Stomach (tissue), 9 donors: ENCODE results near the gene LMOD2. TPM values are rescaled to one million over a fixed set of nuclear protein-coding genes. Genes with fewer than 3 reads are reported as not detected.

Experiments
- DNase-seq, 2 donors: peaks; one replicate each; pipeline versions ENCODE4 v3.0.0 to v3.0.0-alpha.2; 2013 to 2019
- H3K27ac ChIP-seq, 5 donors: fragments of 200-600 bp in 4 of 5; sonication (generic) in 4 of 5; one replicate each; pipeline ENCODE4 v1.5.1; 2013 to 2019; ENCODE audit warnings: mild to moderate bottlenecking in 1 of 5, moderate library complexity in 1 of 5
- H3K27me3 ChIP-seq, 3 donors: fragments of 200-600 bp; sonication (generic); one replicate each; pipeline ENCODE4 v1.5.1; 2017 to 2019; ENCODE audit warnings: mixed run types in 1 of 3
- H3K36me3 ChIP-seq, 4 donors: fragments of 200-600 bp; sonication (generic); 1 replicate in 3 of 4; 2 replicates in 1 of 4; pipeline ENCODE4 v1.5.1; 2016 to 2019
- H3K4me1 ChIP-seq, 4 donors: fragments of 200-600 bp; sonication (generic); one replicate each; pipeline ENCODE4 v1.5.1; 2016 to 2019
- H3K4me3 ChIP-seq, 4 donors: fragments of 200-600 bp; sonication (generic) in 3 of 4; one replicate each; pipeline ENCODE4 v1.5.1; 2016 to 2019; ENCODE audit warnings: mild to moderate bottlenecking in 1 of 4
- H3K9me3 ChIP-seq, 4 donors: fragments of 200-600 bp; sonication (generic); one replicate each; pipeline ENCODE4 v1.5.1; 2016 to 2019
- EP300 ChIP-seq: sonication (generic); formaldehyde crosslinking; IDR thresholded peaks from one replicate; pipeline ENCODE4 v1.6.1; 2017; ENCODE audit warnings: antibody characterized with exemption
- POLR2A ChIP-seq, 4 donors: fragments of 450-650 bp; IDR thresholded peaks; one replicate each; pipeline ENCODE4 v1.6.1; 2016; ENCODE audit warnings: antibody characterized with exemption in 4 of 4, control low read depth in 2 of 4, mild to moderate bottlenecking in 1 of 4, moderate library complexity in 1 of 4
- POLR2AphosphoS5 ChIP-seq, 3 donors: sonication (generic); formaldehyde crosslinking; IDR thresholded peaks; one replicate each; pipeline ENCODE4 v1.6.1; 2016; ENCODE audit warnings: antibody characterized with exemption in 3 of 3
- WGBS, 5 donors: extraction: QIAGEN DNeasy Blood & Tissue Kit in 3 of 5; methylation state at CpG; one replicate each; pipeline versions ENCODE4 v1.1.5 to v1.1.7; 2013 to 2018; 5-methylcytosine and 5-hydroxymethylcytosine counted together
- intact Hi-C: fragments of 100-400 bp; cut with DNase I; formaldehyde crosslinking; loops from one replicate; pipeline ENCODE4 v1.15.1; 2023; ENCODE audit warnings: low total_unique reads
- polyA plus RNA-seq, 3 donors: library from polyadenylated mRNA; stranded (reverse); fragments of 200-250 nt; gene quantifications; one replicate each; pipeline ENCODE4 v1.2.3, GENCODE V29; 2013
- total RNA-seq, 5 donors: library from RNA; depleted of rRNA; stranded (reverse); fragments of >200 nt; gene quantifications; one replicate each; pipeline versions ENCODE4 v1.1.0 to v1.2.3, GENCODE V29; 2014 to 2016
- TF ChIP-seq, protein P1 (sequence below), 7 experiments: fragments of 450-650 bp in 4 of 7; fragments of 200-600 bp in 3 of 7; sonication (generic) in 3 of 7; IDR thresholded peaks; one replicate each; pipeline ENCODE4 v1.5.1; 2016 to 2019; ENCODE audit warnings: antibody characterized with exemption in 7 of 7, control low read depth in 2 of 7, mild to moderate bottlenecking in 1 of 7
- donor health status: healthy with polysubstance abuse.
- donor health status: Bipolar disorder and iron deficiency.
- donor health status: healthy.

Gene LMOD2
- total and polyA plus RNA-seq, 8 donors = 0.05 to 0.46 (median 0.12) TPM; not detected in 5

DNA sequence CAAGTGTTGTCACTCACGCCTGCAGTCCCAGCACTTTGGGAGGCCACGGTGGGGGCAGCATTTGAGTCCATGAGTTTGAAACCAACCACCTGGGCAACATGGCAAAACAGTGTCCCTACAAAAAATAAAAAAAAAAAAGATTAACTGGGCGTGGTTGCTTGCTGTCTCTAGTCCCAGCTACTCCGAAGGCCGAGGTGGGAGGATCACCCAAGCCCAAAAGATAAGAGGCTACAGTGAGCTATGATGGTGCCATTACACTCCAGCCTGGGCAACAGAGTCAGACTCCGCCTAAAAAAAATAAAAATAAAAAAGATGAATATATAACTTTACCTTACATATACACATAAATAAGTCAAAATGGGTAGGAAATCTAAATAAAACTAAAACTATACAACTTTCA is 2.5 kb upstream of the LMOD2 start:
- H3K36me3 ChIP-seq = no peaks in the 10 kb centered on the region
- DNase-seq = no peak
- no peaks in the 10 kb centered on the region for H3K9me3 ChIP-seq
- no peaks in the 10 kb centered on the region for H3K4me1 ChIP-seq
- 78 to 86% (median 83%) methylated on average over 6 of the region's 6 CpGs for WGBS, 5 donors
- intact Hi-C loops = no loop called here
- no peak for TF ChIP-seq EP300
- TF ChIP-seq, protein P1, sequence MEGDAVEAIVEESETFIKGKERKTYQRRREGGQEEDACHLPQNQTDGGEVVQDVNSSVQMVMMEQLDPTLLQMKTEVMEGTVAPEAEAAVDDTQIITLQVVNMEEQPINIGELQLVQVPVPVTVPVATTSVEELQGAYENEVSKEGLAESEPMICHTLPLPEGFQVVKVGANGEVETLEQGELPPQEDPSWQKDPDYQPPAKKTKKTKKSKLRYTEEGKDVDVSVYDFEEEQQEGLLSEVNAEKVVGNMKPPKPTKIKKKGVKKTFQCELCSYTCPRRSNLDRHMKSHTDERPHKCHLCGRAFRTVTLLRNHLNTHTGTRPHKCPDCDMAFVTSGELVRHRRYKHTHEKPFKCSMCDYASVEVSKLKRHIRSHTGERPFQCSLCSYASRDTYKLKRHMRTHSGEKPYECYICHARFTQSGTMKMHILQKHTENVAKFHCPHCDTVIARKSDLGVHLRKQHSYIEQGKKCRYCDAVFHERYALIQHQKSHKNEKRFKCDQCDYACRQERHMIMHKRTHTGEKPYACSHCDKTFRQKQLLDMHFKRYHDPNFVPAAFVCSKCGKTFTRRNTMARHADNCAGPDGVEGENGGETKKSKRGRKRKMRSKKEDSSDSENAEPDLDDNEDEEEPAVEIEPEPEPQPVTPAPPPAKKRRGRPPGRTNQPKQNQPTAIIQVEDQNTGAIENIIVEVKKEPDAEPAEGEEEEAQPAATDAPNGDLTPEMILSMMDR (IDR thresholded peaks at IDR 0.05) = no peak
- TF ChIP-seq POLR2AphosphoS5 (IDR thresholded peaks at IDR 0.05) = no peak
- no peak for TF ChIP-seq POLR2A (IDR thresholded peaks at IDR 0.05)
- H3K27me3 ChIP-seq = no peaks in the 10 kb centered on the region
- H3K4me3 ChIP-seq = no peak overlapping the region
- no peak overlapping the region for H3K27ac ChIP-seq

DNA sequence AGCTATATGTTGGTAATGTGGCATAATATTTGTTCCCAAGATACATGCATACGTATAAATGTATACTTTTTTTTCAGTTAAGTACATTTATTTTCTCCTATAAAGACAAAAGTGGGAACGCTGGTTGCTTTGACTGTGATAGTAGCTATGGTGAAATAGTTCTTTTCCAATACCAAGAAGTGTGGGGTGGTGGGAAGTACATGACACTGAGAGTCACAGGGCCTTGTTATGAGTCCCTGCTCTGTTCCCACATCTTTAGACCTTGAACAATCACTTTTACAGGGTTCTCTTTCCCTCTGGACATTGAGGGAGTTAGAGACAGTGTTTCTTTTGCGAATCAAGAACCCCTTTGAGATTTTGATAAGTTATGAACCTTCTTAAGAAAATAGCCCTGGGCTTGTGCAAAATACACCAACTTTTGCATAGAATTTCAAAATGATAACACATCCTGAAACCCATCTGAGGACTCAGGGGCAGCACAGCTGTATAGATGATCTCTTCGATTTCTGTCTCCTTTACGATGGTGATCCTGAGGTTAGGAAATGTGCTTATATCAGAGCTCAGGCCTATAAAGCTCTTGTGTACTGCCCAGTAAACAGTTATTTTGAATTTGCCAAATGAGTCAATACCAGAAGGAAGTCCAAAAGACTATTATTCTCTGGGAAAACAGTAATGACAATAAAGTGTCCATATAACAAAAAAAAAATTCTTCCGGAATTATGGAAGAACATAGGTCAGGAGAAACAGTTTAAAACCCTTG is 1.1 kb downstream of the LMOD2 start:
- intact Hi-C loops = no loop called here
- TF ChIP-seq POLR2AphosphoS5 (IDR thresholded peaks at IDR 0.05) (no peak), EP300 (no peak), POLR2A (IDR thresholded peaks at IDR 0.05) (no peak)
- TF ChIP-seq, protein P1 (IDR thresholded peaks at IDR 0.05) = no peak
- 85 to 93% (median 91%) methylated on average over 6 of the region's 6 CpGs for WGBS, 5 donors
- no peaks in the 10 kb centered on the region for H3K9me3 ChIP-seq
- no peak for DNase-seq
- H3K27ac ChIP-seq = no peak overlapping the region
- H3K36me3 ChIP-seq = no peaks in the 10 kb centered on the region
- no peaks in the 10 kb centered on the region for H3K27me3 ChIP-seq
- no peak overlapping the region for H3K4me3 ChIP-seq
- H3K4me1 ChIP-seq = no peaks in the 10 kb centered on the region

DNA sequence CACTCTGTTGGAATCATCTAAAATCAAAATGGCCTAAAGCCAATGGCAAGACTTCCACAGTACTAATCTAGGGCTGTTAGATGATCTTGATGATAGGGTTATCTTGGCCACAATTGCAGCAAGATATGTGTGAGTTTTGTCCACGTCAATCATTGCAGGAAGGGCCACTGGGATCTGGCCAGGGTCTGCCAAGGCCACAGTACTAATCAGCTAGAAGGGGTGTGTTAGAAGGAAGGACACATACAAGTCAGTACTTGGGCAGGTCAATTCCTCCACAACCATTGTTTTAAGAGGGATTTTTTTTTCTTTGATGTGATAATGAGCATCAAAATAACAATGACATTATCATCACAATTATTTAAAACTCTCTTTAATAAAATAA is 1.6 kb downstream of the LMOD2 start:
- DNase-seq = no peak
- intact Hi-C loops = no loop called here
- Histone ChIP-seq H3K27ac (no peak overlapping the region), H3K36me3 (no peaks in the 10 kb centered on the region), H3K9me3 (no peaks in the 10 kb centered on the region), H3K27me3 (no peaks in the 10 kb centered on the region), H3K4me3 (no peak overlapping the region), H3K4me1 (no peaks in the 10 kb centered on the region)
- TF ChIP-seq, protein P1 (IDR thresholded peaks at IDR 0.05) = no peak
- TF ChIP-seq POLR2A (IDR thresholded peaks at IDR 0.05) = no peak
- TF ChIP-seq POLR2AphosphoS5 (IDR thresholded peaks at IDR 0.05) = no peak
- no peak for TF ChIP-seq EP300
- WGBS, 5 donors = 31 to 57% (median 38%) methylated on average over 1 of the region's 1 CpG

DNA sequence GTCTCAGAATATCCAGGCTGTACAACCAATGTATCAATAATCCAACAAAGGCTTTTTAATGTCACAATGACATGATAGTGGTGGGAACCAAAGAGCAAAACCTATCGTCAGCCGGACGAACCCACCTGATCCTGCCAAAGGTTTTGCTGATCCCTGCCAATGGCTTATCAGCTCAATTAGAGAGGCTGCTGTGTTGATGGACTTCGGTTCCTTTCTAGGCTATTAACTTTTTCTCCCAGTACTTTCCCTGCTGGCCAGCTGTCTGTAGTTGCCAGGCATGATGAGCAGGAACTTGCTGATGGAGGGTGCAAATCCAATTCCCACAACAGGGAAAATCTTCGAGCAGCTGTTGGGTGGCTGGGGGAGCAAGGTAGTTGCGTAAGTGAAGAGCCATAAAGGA is 2.4 kb downstream of the LMOD2 start:
- DNase-seq = no peak
- Histone ChIP-seq H3K36me3 (no peaks in the 10 kb centered on the region), H3K9me3 (no peaks in the 10 kb centered on the region), H3K4me1 (no peaks in the 10 kb centered on the region), H3K27ac (no peak overlapping the region), H3K27me3 (no peaks in the 10 kb centered on the region), H3K4me3 (no peak overlapping the region)
- TF ChIP-seq EP300 (no peak), POLR2A (IDR thresholded peaks at IDR 0.05) (no peak), POLR2AphosphoS5 (IDR thresholded peaks at IDR 0.05) (no peak)
- TF ChIP-seq, protein P1 (IDR thresholded peaks at IDR 0.05) = no peak
- intact Hi-C loops = no loop called here
- WGBS, 5 donors = 73 to 83% (median 76%) methylated on average over 6 of the region's 6 CpGs
